NCI-H2196 (cell line): ENCODE measurements around the gene NLE1.
A peak's percentile ranks its signal among the peaks of the same experiment; 100 is the strongest.

Experiments
- DNase-seq: peaks from one replicate; lab custom pipeline; 2025; ENCODE audit not compliant: unreplicated experiment; lab: John Stamatoyannopoulos, UW

The NLE1 gene

GRCh38 chr17:35087731-35088355 is 54.3 kb downstream of the NLE1 start:
- no peak for DNase-seq

- DNase-seq = no peak
These were observed 55.1 kb downstream of the NLE1 start for GRCh38 chr17:35086931-35087573.

DNA sequence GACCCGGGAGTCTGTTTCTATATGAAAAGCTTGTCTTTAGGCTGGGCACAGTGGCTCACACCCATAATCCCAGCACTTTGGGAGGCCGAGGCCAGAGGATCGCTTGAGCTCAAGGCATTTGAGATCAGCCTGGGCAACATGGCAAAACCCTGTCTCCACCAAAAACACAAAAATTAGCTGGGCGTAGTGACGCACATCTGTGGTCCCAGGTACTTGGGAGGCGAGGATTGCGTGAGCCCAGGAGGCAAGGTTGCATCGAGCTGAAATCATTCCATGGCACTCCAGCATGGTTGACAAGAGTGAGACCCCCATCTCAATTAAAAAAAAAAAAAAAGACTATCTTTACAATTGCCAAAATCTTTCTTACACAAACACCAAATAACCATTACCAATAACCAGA is 55.9 kb downstream of the NLE1 start:
- no peak for DNase-seq

- no peak for DNase-seq
These were observed 57.1 kb downstream of the NLE1 start for GRCh38 chr17:35084987-35085386.

- no peak for DNase-seq
These were observed 59.0 kb downstream of the NLE1 start for GRCh38 chr17:35083071-35083470.

DNA sequence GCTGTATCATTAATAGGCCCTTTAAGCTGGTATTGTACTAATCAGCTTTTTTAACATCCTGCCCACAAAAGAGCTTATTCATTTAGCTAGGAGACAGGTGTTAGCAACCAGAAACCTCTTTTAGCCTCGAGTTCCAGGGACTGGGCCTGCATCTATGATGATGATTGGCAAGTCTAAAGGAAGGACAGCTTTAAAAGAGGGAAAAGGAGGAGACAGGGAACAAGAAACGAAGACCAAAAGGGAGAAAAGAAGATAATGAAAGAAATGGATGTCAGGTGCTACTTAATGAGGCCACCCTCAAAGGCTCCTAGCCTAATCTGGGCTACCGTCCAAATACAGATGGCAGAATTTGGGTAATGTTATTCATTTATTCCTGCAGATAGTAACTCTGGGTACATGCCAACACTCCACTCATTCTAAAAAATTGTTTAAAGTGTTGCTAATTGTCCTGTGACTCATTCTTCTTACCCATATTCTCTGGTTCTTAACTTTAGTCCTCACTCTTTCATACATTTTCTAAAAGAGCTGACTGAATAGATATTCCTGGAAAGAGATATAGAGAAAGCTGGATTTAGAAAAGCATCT is 59.9 kb downstream of the NLE1 start:
- peak; percentile 57 for DNase-seq

- DNase-seq = no peak
These were observed 60.5 kb downstream of the NLE1 start for GRCh38 chr17:35081638-35082037.

- DNase-seq = no peak
These were observed 61.6 kb downstream of the NLE1 start for GRCh38 chr17:35080536-35080935.

GRCh38 chr17:35079547-35080423 is 62.3 kb downstream of the NLE1 start:
- DNase-seq = no peak
